GM21576 (cell line): ENCODE results near the gene AFDN.
"Not testable (repeated sequence)": the region's sequence is repeated elsewhere in the genome, so short reads cannot be mapped to it uniquely, and the experiment has no call there.

Experiments
- ATAC-seq: cut with Tn5 transposase; IDR thresholded peaks from one replicate; pipeline ENCODE4 v1.9.1; 2021; ENCODE audit warnings: mild to moderate bottlenecking, moderate library complexity; ENCODE audit not compliant: unreplicated experiment

The AFDN gene

GRCh38 chr6:167990016-167990945 is 163.6 kb downstream of the AFDN start:
- ATAC-seq = no peak

- no peak for ATAC-seq
These were observed 166.5 kb downstream of the AFDN start for GRCh38 chr6:167993169-167993568.

- no peak for ATAC-seq
These were observed 167.1 kb downstream of the AFDN start for GRCh38 chr6:167993831-167994230.

- no peak for ATAC-seq
These were observed 168.6 kb downstream of the AFDN start for GRCh38 chr6:167995302-167995701.

- ATAC-seq = no peak
These were observed 169.0 kb downstream of the AFDN start for GRCh38 chr6:167995731-167996151.

- no peak for ATAC-seq
These were observed 169.9 kb downstream of the AFDN start for GRCh38 chr6:167996424-167997199.

- no peak for ATAC-seq
These were observed 170.9 kb downstream of the AFDN start, which contains the start of gene KIF25 for GRCh38 chr6:167997642-167998041. KIF25 (plus strand) TSS chr6:167997671; CDS start chr6:168029586, 31,915 bp downstream.

- no peak for ATAC-seq
These were observed 171.5 kb downstream of the AFDN start for GRCh38 chr6:167998215-167998614.

- no peak for ATAC-seq
These were observed 173.7 kb downstream of the AFDN start for GRCh38 chr6:168000198-168001028.

GRCh38 chr6:168001029-168001332 is 174.3 kb downstream of the AFDN start:
- ATAC-seq = no peak

- not testable (repeated sequence) for ATAC-seq
These were observed 174.8 kb downstream of the AFDN start for GRCh38 chr6:168001514-168001913.

GRCh38 chr6:168002804-168003203 is 176.1 kb downstream of the AFDN start:
- ATAC-seq = no peak

- no peak for ATAC-seq
These were observed 177.3 kb downstream of the AFDN start for GRCh38 chr6:168004023-168004422.

- ATAC-seq = no peak
These were observed 178.2 kb downstream of the AFDN start for GRCh38 chr6:168004945-168005344.

GRCh38 chr6:168005796-168006195 is 179.1 kb downstream of the AFDN start:
- no peak for ATAC-seq

GRCh38 chr6:168007592-168008338 is 181.1 kb downstream of the AFDN start:
- ATAC-seq = no peak

GRCh38 chr6:168009331-168009730 is 182.6 kb downstream of the AFDN start:
- no peak for ATAC-seq

- no peak for ATAC-seq
These were observed 184.6 kb downstream of the AFDN start for GRCh38 chr6:168011291-168011690.

GRCh38 chr6:168012431-168013249 is 185.9 kb downstream of the AFDN start:
- no peak for ATAC-seq
